Astrocyte (in vitro differentiated cells and primary cell): ENCODE results near the gene CLDN20. TPM values are rescaled to one million over a fixed set of nuclear protein-coding genes. Genes with fewer than 3 reads are reported as not detected.

Source experiments
- DNase-seq: peaks from one replicate; pipeline ENCODE4 v3.0.0-alpha.2; 2010; ENCODE audit warnings: low read depth
- FAIRE-seq: peaks from 2 replicates; lab custom pipeline; 2011; peaks lifted over from hg19 to GRCh38; lab: Jason Lieb, UNC
- H2AFZ ChIP-seq: 2 replicates; pipeline ENCODE4 v1.6.0; 2012; ENCODE audit warnings: low read depth, low read length, inconsistent platforms
- H3K27ac ChIP-seq: 2 replicates; pipeline ENCODE4 v1.5.1; 2011; ENCODE audit warnings: low read depth, low read length, inconsistent platforms
- H3K27me3 ChIP-seq: 2 replicates; pipeline ENCODE4 v1.6.0; 2011; ENCODE audit warnings: low read length, inconsistent platforms; ENCODE audit not compliant: insufficient read depth
- H3K36me3 ChIP-seq: 2 replicates; pipeline ENCODE4 v1.5.1; 2011; ENCODE audit warnings: low read length, inconsistent platforms; ENCODE audit not compliant: insufficient read depth
- H3K4me1 ChIP-seq: 2 replicates; pipeline ENCODE4 v1.5.1; 2011; ENCODE audit warnings: low read length, inconsistent platforms; ENCODE audit not compliant: insufficient read depth
- H3K4me2 ChIP-seq: 2 replicates; pipeline ENCODE4 v1.6.0; 2012; ENCODE audit warnings: low read length, inconsistent platforms
- H3K4me3 ChIP-seq: 2 replicates; pipeline ENCODE4 v1.5.1; 2011; ENCODE audit warnings: low read depth, mild to moderate bottlenecking, low read length, inconsistent platforms; ENCODE audit not compliant: insufficient read depth
- H3K79me2 ChIP-seq: 2 replicates; pipeline ENCODE4 v1.6.0; 2012; ENCODE audit warnings: mild to moderate bottlenecking, low read length, inconsistent platforms; ENCODE audit not compliant: insufficient read depth
- H3K9ac ChIP-seq: 2 replicates; pipeline ENCODE4 v1.6.0; 2012; ENCODE audit warnings: mild to moderate bottlenecking, low read length, inconsistent platforms
- H3K9me3 ChIP-seq: 2 replicates; pipeline ENCODE4 v1.5.1; 2012; ENCODE audit warnings: low read depth, mild to moderate bottlenecking, low read length, inconsistent platforms; ENCODE audit not compliant: insufficient read depth
- H4K20me1 ChIP-seq: 2 replicates; pipeline ENCODE4 v1.6.0; 2012; ENCODE audit warnings: low read length, inconsistent platforms; ENCODE audit not compliant: insufficient read depth
- H3K27ac Mint-ChIP-seq: one replicate; pipeline ENCODE4 v1.8.0; 2021; ENCODE audit warnings: mild to moderate bottlenecking, mixed read lengths; ENCODE audit not compliant: unreplicated experiment
- H3K27me3 Mint-ChIP-seq: one replicate; pipeline ENCODE4 v1.8.0; 2021; ENCODE audit warnings: low read depth, mixed read lengths; ENCODE audit not compliant: unreplicated experiment
- H3K36me3 Mint-ChIP-seq: one replicate; pipeline ENCODE4 v1.8.0; 2021; ENCODE audit warnings: low read depth, mixed read lengths; ENCODE audit not compliant: unreplicated experiment
- H3K4me1 Mint-ChIP-seq: one replicate; pipeline ENCODE4 v1.8.0; 2021; ENCODE audit warnings: low read depth, mixed read lengths; ENCODE audit not compliant: unreplicated experiment
- H3K4me3 Mint-ChIP-seq: one replicate; pipeline ENCODE4 v1.8.0; 2021; ENCODE audit warnings: mild to moderate bottlenecking, moderate library complexity, mixed read lengths; ENCODE audit not compliant: unreplicated experiment
- H3K9me3 Mint-ChIP-seq: one replicate; pipeline ENCODE4 v1.8.0; 2021; ENCODE audit warnings: mild to moderate bottlenecking, mixed read lengths; ENCODE audit not compliant: unreplicated experiment
- CTCF ChIP-seq: IDR thresholded peaks from 2 replicates; pipeline ENCODE4 v1.5.1; 2011; ENCODE audit warnings: low read depth, mild to moderate bottlenecking, inconsistent platforms, low read length, moderate library complexity; ENCODE audit not compliant: insufficient read depth
- EZH2 ChIP-seq: IDR thresholded peaks from 2 replicates; pipeline ENCODE4 v1.6.1; 2012; ENCODE audit warnings: mild to moderate bottlenecking, low read length, inconsistent platforms; ENCODE audit not compliant: insufficient read depth
- total RNA-seq: library from RNA; stranded (reverse); gene quantifications from 2 replicates; pipeline ENCODE4 v1.2.1, GENCODE V29; 2021

The CLDN20 gene
- total RNA-seq, 1 donor from 2014 or later: not detected

GRCh38 chr6:155324993-155325392, 61.2 kb downstream of the CLDN20 start:
- TF ChIP-seq EZH2 (no peak), CTCF (no peak)
- H3K27me3 Mint-ChIP-seq: no peaks in the 10 kb centered on the region
- H2AFZ ChIP-seq: no peak overlapping the region
- no peaks in the 10 kb centered on the region for H3K79me2 ChIP-seq
- no peaks in the 10 kb centered on the region for H3K9me3 Mint-ChIP-seq
- H4K20me1 ChIP-seq: no peaks in the 10 kb centered on the region
- H3K27me3 ChIP-seq: no peaks in the 10 kb centered on the region
- no peak overlapping the region for H3K4me2 ChIP-seq
- no peak for DNase-seq
- no peaks in the 10 kb centered on the region for H3K36me3 Mint-ChIP-seq
- H3K4me1 Mint-ChIP-seq: peaks cover 9% of the 10 kb centered on the region
- H3K9me3 ChIP-seq: no peaks in the 10 kb centered on the region
- no peak overlapping the region for H3K4me3 Mint-ChIP-seq
- FAIRE-seq: no peak
- no peak overlapping the region for H3K4me3 ChIP-seq
- H3K4me1 ChIP-seq: no peaks in the 10 kb centered on the region
- H3K36me3 ChIP-seq: no peaks in the 10 kb centered on the region
- H3K9ac ChIP-seq: no peak overlapping the region
- H3K27ac Mint-ChIP-seq: no peak overlapping the region
- no peak overlapping the region for H3K27ac ChIP-seq

- FAIRE-seq (no peak), DNase-seq (no peak)
- Histone ChIP-seq H3K9me3 (no peaks in the 10 kb centered on the region), H3K27me3 (no peaks in the 10 kb centered on the region), H3K9ac (no peak overlapping the region), H3K79me2 (no peaks in the 10 kb centered on the region), H3K4me2 (no peak overlapping the region), H3K4me1 (no peaks in the 10 kb centered on the region), H2AFZ (no peak overlapping the region), H4K20me1 (no peaks in the 10 kb centered on the region), H3K4me3 (no peak overlapping the region), H3K36me3 (no peaks in the 10 kb centered on the region), H3K27ac (no peak overlapping the region)
- peaks cover 9% of the 10 kb centered on the region for H3K4me1 Mint-ChIP-seq
- no peak overlapping the region for H3K27ac Mint-ChIP-seq
- no peak for TF ChIP-seq CTCF
- no peak for TF ChIP-seq EZH2
- H3K36me3 Mint-ChIP-seq: no peaks in the 10 kb centered on the region
- no peak overlapping the region for H3K4me3 Mint-ChIP-seq
- H3K27me3 Mint-ChIP-seq: no peaks in the 10 kb centered on the region
- no peaks in the 10 kb centered on the region for H3K9me3 Mint-ChIP-seq
These were observed 62.1 kb downstream of the CLDN20 start for GRCh38 chr6:155325700-155326516.

Other genes starting within 250 kb of the CLDN20 start
- 24.1 and 26.2 TPM in 2 replicates for gene TFB1M, start 50.5 kb downstream of the CLDN20 start, total RNA-seq
- gene NOX3, start 191.8 kb downstream of the CLDN20 start, total RNA-seq: 0.30 TPM in 1 of 2 replicates, not detected in the other